Endothelial cell of umbilical vein (primary cell): ENCODE measurements around the gene FDX1. TPM values are rescaled to one million over a fixed set of nuclear protein-coding genes. Genes with fewer than 3 reads are reported as not detected.

Experiments used
- BruUV-seq: library from RNA; stranded (reverse); fragments of 400-500 nt; replicated peaks from 2 replicates; lab custom pipeline; 2021; lab: Mats Ljungman, UMichigan
- CTCF ChIA-PET: fragments of 300-600, 350-600 bp; sonication (Branson Sonifier 250); formaldehyde crosslinking; loops from one replicate; lab custom pipeline; 2021; ENCODE audit warnings: antibody characterized with exemption, inconsistent platforms; lab: Charles Lee
- POLR2A ChIA-PET: fragments of 300-600, 350-600 bp; sonication (Branson Sonifier 250); formaldehyde crosslinking; loops from one replicate; lab custom pipeline; 2021; ENCODE audit warnings: antibody characterized with exemption, inconsistent platforms; lab: Charles Lee
- DNase-seq: peaks from one replicate; pipeline ENCODE4 v3.0.0-alpha.2; 2011; ENCODE audit warnings: low read depth, low spot score
- FAIRE-seq: peaks from 2 replicates; lab custom pipeline; 2011; peaks lifted over from hg19 to GRCh38; lab: Jason Lieb, UNC
- H2AFZ ChIP-seq: 2 replicates; pipeline ENCODE4 v1.6.0; 2012; ENCODE audit warnings: low read depth, low read length, control low read depth, inconsistent platforms
- H3K27ac ChIP-seq: 2 replicates; pipeline ENCODE4 v1.5.1; 2011; ENCODE audit warnings: low read depth, mild to moderate bottlenecking, control low read depth, low read length, moderate library complexity; ENCODE audit not compliant: insufficient read depth
- H3K27me3 ChIP-seq, 2 experiments: 2 replicates each; pipeline versions ENCODE4 v1.6.0 to v1.6.1; 2011; ENCODE audit warnings: low read length in 2 of 2, mixed read lengths in 1 of 2; ENCODE audit not compliant: control insufficient read depth in 2 of 2, insufficient read depth in 2 of 2
- H3K36me3 ChIP-seq, 2 experiments: 2 replicates in 1 of 2; 3 replicates in 1 of 2; pipeline ENCODE4 v1.5.1; 2011; ENCODE audit warnings: low read length in 2 of 2, mild to moderate bottlenecking in 1 of 2, moderate library complexity in 1 of 2; ENCODE audit not compliant: control insufficient read depth in 2 of 2, insufficient read depth in 2 of 2; ENCODE audit errors: extremely low read depth in 1 of 2
- H3K4me1 ChIP-seq: 3 replicates; pipeline ENCODE4 v1.5.1; 2011; ENCODE audit warnings: mild to moderate bottlenecking, low read length; ENCODE audit not compliant: control insufficient read depth, insufficient read depth; ENCODE audit errors: extremely low read depth
- H3K4me2 ChIP-seq: 2 replicates; pipeline ENCODE4 v1.6.1; 2011; ENCODE audit warnings: low read length, control low read depth, mixed read lengths; ENCODE audit not compliant: insufficient read depth
- H3K4me3 ChIP-seq, 3 experiments: fragments of 200-600 bp in 1 of 3; sonication (generic), shearing (Covaris generic) in 1 of 3; replicated peaks in 1 of 3; 2 replicates each; pipeline ENCODE4 v1.5.1; 2011 to 2016; ENCODE audit warnings: control low read depth in 3 of 3, low read length in 3 of 3, mild to moderate bottlenecking in 2 of 3, inconsistent platforms in 1 of 3, low read depth in 1 of 3, moderate library complexity in 1 of 3; ENCODE audit not compliant: insufficient read depth in 1 of 3
- H3K79me2 ChIP-seq: 2 replicates; pipeline ENCODE4 v1.6.0; 2012; ENCODE audit warnings: low read length, inconsistent platforms; ENCODE audit not compliant: control insufficient read depth, insufficient read depth
- H3K9ac ChIP-seq: replicated peaks from 2 replicates; pipeline ENCODE3; 2011; ENCODE audit warnings: low read length, control low read depth; ENCODE audit not compliant: insufficient read depth; ENCODE audit errors: extremely low read depth
- H3K9me1 ChIP-seq: replicated peaks from 3 replicates; pipeline ENCODE4 v1.6.0; 2011; ENCODE audit warnings: mild to moderate bottlenecking, low read length; ENCODE audit not compliant: control insufficient read depth, insufficient read depth; ENCODE audit errors: extremely low read depth
- H3K9me3 ChIP-seq: replicated peaks from 2 replicates; pipeline ENCODE4 v1.5.1; 2012; ENCODE audit warnings: low read length, inconsistent platforms; ENCODE audit not compliant: control insufficient read depth, insufficient read depth
- H4K20me1 ChIP-seq: replicated peaks from 2 replicates; pipeline ENCODE3; 2011; ENCODE audit warnings: mild to moderate bottlenecking, low read length; ENCODE audit not compliant: control insufficient read depth, insufficient read depth; ENCODE audit errors: extremely low read depth
- CTCF ChIP-seq, 2 donors: IDR thresholded peaks; 1 replicate in 1 of 2; 2 replicates in 1 of 2; pipeline ENCODE4 v1.5.1; 2011; ENCODE audit warnings: low read length in 2 of 2, mild to moderate bottlenecking in 2 of 2, moderate library complexity in 2 of 2, control low read depth in 1 of 2, inconsistent platforms in 1 of 2, low read depth in 1 of 2; ENCODE audit not compliant: insufficient read depth in 1 of 2; ENCODE audit errors: extremely low read depth in 1 of 2
- EZH2 ChIP-seq: IDR thresholded peaks from 2 replicates; pipeline ENCODE4 v1.6.1; 2012; ENCODE audit warnings: borderline replicate concordance, low read depth, mild to moderate bottlenecking, moderate library complexity, low read length, inconsistent platforms; ENCODE audit not compliant: severe bottlenecking
- FOS ChIP-seq: IDR thresholded peaks from 2 replicates; pipeline ENCODE4 v1.6.1; 2011; ENCODE audit warnings: mild to moderate bottlenecking, low read length, moderate library complexity, borderline replicate concordance; ENCODE audit not compliant: insufficient read depth
- GATA2 ChIP-seq: IDR thresholded peaks from 2 replicates; pipeline ENCODE4 v1.7.0; 2011; ENCODE audit warnings: low read depth, mild to moderate bottlenecking, moderate library complexity, mixed read lengths, low read length; ENCODE audit not compliant: insufficient read length, insufficient read depth
- JUN ChIP-seq: IDR thresholded peaks from 2 replicates; pipeline ENCODE4 v1.6.1; 2011; ENCODE audit warnings: borderline replicate concordance, low read depth; ENCODE audit not compliant: insufficient read length, insufficient read depth
- MAX ChIP-seq: IDR thresholded peaks from 2 replicates; pipeline ENCODE4 v1.6.1; 2011; ENCODE audit not compliant: insufficient read depth, insufficient read length
- MYC ChIP-seq: IDR thresholded peaks from one replicate; pipeline ENCODE4 v1.6.1; 2011; ENCODE audit warnings: mild to moderate bottlenecking, low read depth, low read length
- POLR2A ChIP-seq: IDR thresholded peaks from 2 replicates; pipeline ENCODE4 v1.6.1; 2012; ENCODE audit warnings: low read depth, mild to moderate bottlenecking, control low read depth, low read length
- POLR2AphosphoS5 ChIP-seq: IDR thresholded peaks from 2 replicates; pipeline ENCODE4 v1.6.1; 2012; ENCODE audit warnings: low read depth, mild to moderate bottlenecking, control low read depth, low read length, moderate library complexity; ENCODE audit not compliant: insufficient read depth
- dilution Hi-C: fragments of 300-500 bp; cut with MboI; formaldehyde crosslinking; loops from one replicate; pipeline ENCODE4 v1.15.0; 2019; ENCODE audit warnings: low sequenced_read_pairs; ENCODE audit not compliant: extremely low pct_ligation_motif_present
- intact Hi-C: fragments of 100-400 bp; cut with micrococcal nuclease; formaldehyde crosslinking; loops from one replicate; pipeline ENCODE4 v1.10.0; 2022
- polyA plus RNA-seq, 4 experiments: library from polyadenylated mRNA; depleted of rRNA in 3 of 4; stranded (reverse) in 3 of 4; unstranded in 1 of 4; fragments of >200 nt; gene quantifications; 2 replicates each; pipeline versions ENCODE4 v1.2.1 to v1.2.3, GENCODE V29; 2011 to 2012; ENCODE audit warnings: missing spikeins in 1 of 4
- total RNA-seq: library from RNA; stranded (reverse); gene quantifications from 2 replicates; pipeline ENCODE4 v1.2.3, GENCODE V29; 2021

The FDX1 gene
- total and polyA plus RNA-seq, 2 donors (not counting 3 experiments of a cell fraction or from before 2014, with no cell fraction given): 4.7 to 11.0 TPM

- no peaks in the 10 kb centered on the region for H3K27me3 ChIP-seq
- no peaks in the 10 kb centered on the region for H3K36me3 ChIP-seq
- peaks cover 8% of the 10 kb centered on the region for H3K4me1 ChIP-seq
- ChIA-PET CTCF (interaction anchor here (1.1 to 1.3 kb wide), 2 partner anchors 237 to 499 kb away, joined by 3 read pairs; no protein-coding TSS in a partner anchor), POLR2A (no interaction called here)
- dilution Hi-C loops (no loop called here), intact Hi-C loops (no loop called here)
- H3K79me2 ChIP-seq: peaks cover 31% of the 10 kb centered on the region
- H2AFZ ChIP-seq: no peak overlapping the region
- H3K4me2 ChIP-seq: no peak overlapping the region
- H3K9me3 ChIP-seq: no peaks in the 10 kb centered on the region
- BruUV-seq: no TSS peak
- no peaks in the 10 kb centered on the region for H3K9me1 ChIP-seq
- no peak overlapping the region for H3K4me3 ChIP-seq
- TF ChIP-seq EZH2 (no peak), GATA2 (no peak), POLR2AphosphoS5 (no peak), MAX (no peak), FOS (no peak), CTCF (IDR thresholded peaks at IDR 0.05; ENCODE audit: extremely low read depth in 1 of 2, insufficient read depth in 1 of 2, low read depth in 1 of 2, low read length in 2 of 2) (no peak), JUN (no peak), POLR2A (no peak), MYC (no peak)
- FAIRE-seq (no peak), DNase-seq (no peak)
- no peak overlapping the region for H3K9ac ChIP-seq
- peaks cover 5% of the 10 kb centered on the region for H4K20me1 ChIP-seq
- H3K27ac ChIP-seq: no peak overlapping the region
Observed at GRCh38 chr11:110438017-110438416, 8.3 kb downstream of the FDX1 start.
